ENCODE data around the gene KITLG.

GRCh38 chr12:88579601-88580050 lies 645 bp downstream of the KITLG start:
- TF ChIP-seq ZC3H10 (CRISPR knock-in tag; IDR thresholded peaks at IDR 0.05) (no peak), CSDC2 (CRISPR knock-in tag; IDR thresholded peaks at IDR 0.05) (no peak), TOX (CRISPR knock-in tag; IDR thresholded peaks at IDR 0.05; ENCODE audit: borderline replicate concordance) (no peak), RARB (CRISPR knock-in tag; IDR thresholded peaks at IDR 0.05) (no peak), ZNF70 (CRISPR knock-in tag; IDR thresholded peaks at IDR 0.05) (no peak), TSHZ2 (CRISPR knock-in tag; IDR thresholded peaks at IDR 0.05) (no peak), ARNTL (CRISPR knock-in tag; IDR thresholded peaks at IDR 0.05; ENCODE audit: borderline replicate concordance, low read depth) (no peak), PPARA (CRISPR knock-in tag; IDR thresholded peaks at IDR 0.05; ENCODE audit: borderline replicate concordance) (no peak), ZNF8 (CRISPR knock-in tag; IDR thresholded peaks at IDR 0.05) (no peak), BACH2 (CRISPR knock-in tag; IDR thresholded peaks at IDR 0.05; ENCODE audit: borderline replicate concordance) (no peak), CREB5 (CRISPR knock-in tag; IDR thresholded peaks at IDR 0.05; ENCODE audit: low read depth) (no peak), ZFP3 (CRISPR knock-in tag; IDR thresholded peaks at IDR 0.05) (peak; percentile 58; the same call in 1 of the 2 replicates), CSRNP3 (CRISPR knock-in tag; IDR thresholded peaks at IDR 0.05) (no peak)
